Measurements from ENCODE around the gene TMEM47. TPM values are rescaled to one million over a fixed set of nuclear protein-coding genes. Genes with fewer than 3 reads are reported as not detected.

The TMEM47 gene
- total RNA-seq (2022; extraction: Qiagen RNA extraction), result 1.0 to 1.7 TPM (median 1.3 TPM) in 5 replicates

DNA sequence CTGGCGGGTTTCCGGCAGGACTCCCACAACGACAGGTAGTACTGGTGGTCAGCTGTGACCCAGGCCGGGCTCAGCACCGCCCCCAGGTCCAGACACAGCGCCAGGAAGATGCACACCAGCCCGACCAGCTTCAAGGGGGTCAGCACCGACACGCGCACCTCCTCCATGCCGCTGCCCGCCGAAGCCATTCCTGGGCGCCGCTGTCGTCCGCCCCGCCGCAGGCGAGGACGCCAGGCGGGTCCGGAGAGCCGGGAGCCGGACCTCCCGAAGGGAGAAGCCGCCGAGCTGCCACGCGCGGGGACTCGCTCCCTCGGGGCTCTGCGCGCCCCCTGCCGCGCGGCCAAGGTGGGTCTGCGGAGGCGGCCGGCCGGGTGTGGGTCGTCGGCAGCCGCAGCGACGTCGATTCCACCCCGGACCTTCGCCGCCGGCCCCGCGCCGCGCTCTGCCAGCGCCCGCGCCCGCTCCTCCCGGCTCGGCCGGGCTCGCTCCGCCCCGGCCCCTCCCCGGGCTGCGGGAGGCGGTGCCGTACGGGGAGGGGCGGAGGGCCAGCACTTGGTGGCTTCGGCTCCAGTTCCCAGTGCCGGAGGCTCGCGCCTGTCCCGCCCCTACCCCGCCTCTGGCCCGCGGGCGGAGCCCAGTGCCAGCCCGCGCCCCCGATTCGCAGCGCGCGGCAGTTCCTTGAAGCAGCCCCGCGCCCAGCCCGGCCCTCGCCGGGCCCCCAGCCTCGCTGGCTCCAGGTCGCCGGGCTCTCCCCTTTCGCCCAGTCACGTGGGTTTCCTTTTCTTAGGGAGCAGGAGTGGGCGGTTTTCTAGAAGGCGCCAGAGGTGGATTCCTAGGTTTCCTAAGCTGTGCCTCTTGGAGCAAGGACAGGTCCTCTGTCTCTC is at the start of gene TMEM47:
Gene TMEM47 (minus strand): TSS at position 444 of the 884 bp plus-strand sequence. CDS start 256 bp downstream, at position 188.

